GM21423 (cell line): ENCODE measurements around the gene MEF2C.
"Not testable (repeated sequence)": the region's sequence is repeated elsewhere in the genome, so short reads cannot be mapped to it uniquely, and the experiment has no call there.

ENCODE experiments used
- ATAC-seq: cut with Tn5 transposase; IDR thresholded peaks from one replicate; pipeline ENCODE4 v1.9.1; 2021; ENCODE audit warnings: mild to moderate bottlenecking, moderate library complexity; ENCODE audit not compliant: unreplicated experiment

The MEF2C gene

GRCh38 chr5:88808153-88808552 lies 74.8 kb downstream of the MEF2C start:
- ATAC-seq, result peak; percentile 56

DNA sequence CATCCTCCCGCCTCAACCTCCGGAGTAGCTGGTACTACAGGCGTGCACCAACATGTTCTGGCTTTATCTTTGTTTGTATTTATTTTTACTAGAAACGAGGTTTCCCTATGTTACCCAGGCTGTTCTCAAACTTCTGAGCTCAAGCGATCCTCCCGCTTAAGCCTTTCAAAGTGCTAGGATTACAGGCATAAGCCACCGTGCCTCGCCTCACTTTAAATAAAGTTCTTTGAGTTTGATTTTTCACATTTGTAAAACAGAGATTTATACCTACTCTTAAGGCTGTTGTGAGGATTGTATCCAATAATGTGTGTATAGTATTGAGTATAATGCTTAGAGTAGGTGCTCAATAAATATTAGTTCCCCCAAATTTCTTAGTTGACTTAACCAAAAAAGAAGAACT lies 75.7 kb downstream of the MEF2C start:
- ATAC-seq, result no peak

GRCh38 chr5:88806338-88806737 lies 76.6 kb downstream of the MEF2C start:
- ATAC-seq, result no peak

DNA sequence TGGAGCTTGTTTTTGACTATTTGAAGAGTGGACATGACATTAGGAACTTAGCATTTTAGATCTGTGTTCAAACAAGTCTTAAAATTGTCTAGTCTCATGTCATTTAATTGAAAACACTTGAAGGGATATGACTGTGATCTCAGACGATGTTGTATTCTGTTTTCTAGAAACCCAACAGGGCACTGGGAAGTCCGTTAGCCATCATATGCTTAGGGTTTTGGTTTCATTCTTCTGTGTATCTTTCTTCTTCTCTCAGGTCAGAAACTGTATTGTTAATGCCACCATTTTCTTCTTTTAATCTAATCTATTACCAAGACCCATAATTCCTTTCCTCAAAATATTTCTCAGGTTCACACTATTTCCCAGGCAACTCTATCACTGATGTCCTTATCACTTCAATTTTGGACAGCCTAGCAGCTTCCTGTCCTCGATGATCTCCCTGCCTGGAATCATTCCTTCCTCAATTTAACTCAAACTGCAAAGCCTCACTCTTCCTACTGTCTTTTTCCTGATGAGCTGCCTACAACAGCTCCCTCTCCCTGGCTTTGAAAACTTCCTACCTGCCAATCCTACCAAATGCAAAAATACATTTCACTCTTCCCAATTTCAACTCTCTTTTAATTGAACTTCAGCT lies 77.7 kb downstream of the MEF2C start:
- peak; percentile 74 for ATAC-seq

GRCh38 chr5:88804444-88804843 lies 78.5 kb downstream of the MEF2C start:
- ATAC-seq, result no peak

- ATAC-seq, result no peak
Observed at GRCh38 chr5:88803309-88803708, 79.7 kb downstream of the MEF2C start.

GRCh38 chr5:88799938-88800535 lies 82.9 kb downstream of the MEF2C start:
- ATAC-seq, result no peak

DNA sequence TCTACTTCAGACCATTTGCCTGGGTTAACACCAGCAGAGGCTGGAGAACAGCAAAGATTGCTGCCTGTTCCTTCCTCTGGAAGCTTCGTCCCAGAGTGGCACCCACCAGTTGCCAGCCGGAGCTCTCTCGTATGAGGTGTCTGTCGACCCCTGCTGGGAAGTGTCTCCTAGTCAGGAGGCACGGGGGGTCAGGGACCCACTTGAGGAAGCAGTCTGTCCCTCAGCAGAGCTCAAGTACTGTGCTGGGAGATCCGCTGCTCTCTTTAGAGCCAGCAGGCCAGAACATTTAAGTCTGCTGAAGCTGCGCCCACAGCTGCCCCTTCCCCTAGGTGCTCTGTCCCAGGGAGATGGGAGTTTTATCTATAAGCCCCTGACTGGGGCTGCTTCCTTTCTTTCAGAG lies 84.1 kb downstream of the MEF2C start:
- not testable (repeated sequence) for ATAC-seq

DNA sequence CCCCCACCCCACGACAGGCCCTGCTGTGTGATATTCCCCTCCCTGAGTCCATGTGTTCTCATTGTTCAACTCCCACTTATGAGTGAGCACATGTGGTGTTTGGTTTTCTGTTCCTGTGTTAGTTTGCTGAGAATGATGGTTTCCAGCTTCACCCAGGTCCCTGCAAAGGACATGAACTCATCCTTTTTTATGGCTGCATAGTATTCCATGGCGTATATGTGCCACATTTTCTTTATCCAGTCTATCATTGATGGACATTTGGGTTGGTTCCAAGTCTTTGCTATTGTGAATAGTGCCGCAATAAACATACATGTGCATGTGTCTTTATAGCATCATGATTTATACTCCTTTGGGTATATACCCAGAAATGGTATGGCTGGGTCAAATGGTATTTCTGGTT lies 89.2 kb downstream of the MEF2C start:
- not testable (repeated sequence) for ATAC-seq

GRCh38 chr5:88792144-88792840 lies 90.7 kb downstream of the MEF2C start:
- ATAC-seq, result peak; percentile 88

DNA sequence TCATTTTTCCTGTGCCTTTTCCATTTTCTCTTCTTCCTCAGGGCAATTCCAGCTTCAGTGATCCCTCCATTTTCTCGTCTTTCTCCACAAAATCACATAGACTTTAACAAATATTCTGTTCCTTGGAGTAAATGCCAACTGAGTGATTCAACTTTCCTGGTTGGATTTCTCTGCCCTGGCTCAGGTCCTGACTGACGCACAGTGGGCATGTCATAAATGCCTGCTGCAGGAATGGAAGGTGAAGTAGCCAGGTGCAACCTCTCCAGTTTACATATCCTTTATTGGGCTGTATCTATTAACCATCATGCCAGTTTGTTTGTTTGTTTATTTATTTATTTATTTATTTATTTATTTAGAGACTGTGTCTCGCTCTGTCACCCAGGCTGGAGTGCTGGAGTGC lies 95.1 kb downstream of the MEF2C start:
- no peak for ATAC-seq

- no peak for ATAC-seq
Observed at GRCh38 chr5:88786789-88787188, 96.2 kb downstream of the MEF2C start.

DNA sequence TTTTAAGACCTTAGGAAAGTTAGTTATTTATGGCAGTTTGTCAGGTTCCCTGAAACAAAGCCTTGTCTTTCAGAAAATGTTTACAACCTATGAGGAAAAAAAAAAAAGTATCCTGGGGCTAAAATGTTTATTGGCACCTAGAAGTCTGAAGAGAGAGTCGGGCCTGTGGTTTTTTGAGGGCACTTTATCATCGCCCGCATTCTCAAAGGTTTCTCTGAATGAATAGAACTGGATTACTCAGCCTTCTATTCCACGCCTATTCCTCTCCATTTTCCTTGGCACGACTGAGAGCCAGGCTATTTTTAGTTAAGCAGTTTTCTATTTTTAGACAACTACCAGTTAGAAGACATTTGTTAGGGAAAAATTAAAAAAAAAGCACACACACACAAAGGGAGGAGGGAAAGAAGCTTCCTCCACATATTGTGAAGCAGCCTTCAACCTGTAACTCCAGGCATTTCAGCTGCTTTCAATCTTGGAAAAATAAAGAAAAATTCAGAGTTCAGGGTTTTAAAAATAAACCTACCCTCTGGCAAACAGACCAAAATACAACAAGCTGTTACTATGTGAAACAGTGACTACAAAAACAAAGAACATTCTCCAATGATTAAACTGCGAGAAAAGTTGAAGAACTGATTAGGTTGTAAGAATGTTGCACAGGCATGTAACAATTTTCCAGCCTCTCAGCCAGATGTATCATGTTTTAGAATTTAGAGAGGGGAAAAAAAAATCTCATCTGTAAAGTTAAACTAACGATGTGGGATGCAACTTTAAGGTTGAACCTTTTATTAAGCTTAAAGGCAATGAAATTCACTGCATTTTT lies 97.0 kb downstream of the MEF2C start:
- ATAC-seq, result peak; percentile 46

- ATAC-seq, result no peak
Observed at GRCh38 chr5:88782571-88782970, 100.4 kb downstream of the MEF2C start.

DNA sequence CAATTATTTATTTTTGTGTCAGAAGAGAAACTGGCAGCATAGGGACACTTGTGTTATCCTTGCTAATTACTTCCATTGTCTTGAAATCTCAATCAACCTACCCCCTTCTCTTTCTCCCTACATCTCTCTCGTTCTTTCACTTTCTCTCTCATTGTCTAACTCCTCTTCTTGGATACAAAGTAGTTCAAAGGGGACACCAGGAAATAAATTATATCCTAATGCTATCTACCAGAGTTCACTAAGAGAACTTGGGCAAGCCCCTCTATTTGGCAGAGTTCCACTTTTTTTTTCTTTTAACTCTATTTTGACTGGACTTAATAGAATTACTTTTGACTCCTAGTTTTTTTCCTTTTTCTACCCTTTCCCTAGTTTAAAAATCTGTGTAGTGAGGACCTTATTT lies 102.2 kb downstream of the MEF2C start:
- ATAC-seq, result no peak

DNA sequence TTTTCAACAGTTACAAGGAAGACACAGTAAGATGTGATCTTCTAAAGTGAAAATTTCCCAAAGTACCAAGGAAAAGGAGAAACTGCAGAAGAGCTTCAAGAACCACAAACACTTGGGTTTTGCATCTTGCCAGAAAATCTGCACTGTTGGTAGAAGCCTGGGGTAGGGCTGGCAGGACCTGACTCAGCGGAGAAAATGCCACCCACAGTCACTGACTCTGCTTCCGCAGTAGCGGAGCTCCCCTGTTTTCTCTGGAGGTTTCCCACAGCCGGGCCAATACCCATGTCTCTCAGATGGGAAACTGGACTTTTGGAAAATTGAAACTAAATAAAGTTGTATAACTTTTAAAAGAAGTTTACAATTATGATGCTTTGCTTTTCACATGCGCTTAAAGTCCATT lies 104.2 kb downstream of the MEF2C start:
- ATAC-seq, result no peak

DNA sequence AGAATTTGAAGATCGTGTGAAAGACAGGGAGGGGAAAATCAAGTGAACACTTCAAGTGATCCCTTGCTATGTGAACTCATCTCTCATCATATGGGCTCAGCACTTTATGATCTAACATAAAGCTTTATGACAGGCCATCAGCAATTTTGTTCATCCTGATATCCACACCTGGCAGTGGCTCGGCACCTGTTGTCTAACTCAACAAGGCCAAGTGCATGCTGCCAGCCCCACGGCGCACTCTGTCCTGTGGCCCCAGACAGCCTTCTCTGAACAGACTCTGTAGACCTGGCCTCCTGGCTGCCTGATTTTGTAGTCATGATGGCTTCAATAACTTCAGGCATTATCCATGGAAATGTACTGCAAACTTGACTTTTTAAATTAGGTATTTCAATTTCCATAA lies 106.3 kb downstream of the MEF2C start:
- no peak for ATAC-seq

DNA sequence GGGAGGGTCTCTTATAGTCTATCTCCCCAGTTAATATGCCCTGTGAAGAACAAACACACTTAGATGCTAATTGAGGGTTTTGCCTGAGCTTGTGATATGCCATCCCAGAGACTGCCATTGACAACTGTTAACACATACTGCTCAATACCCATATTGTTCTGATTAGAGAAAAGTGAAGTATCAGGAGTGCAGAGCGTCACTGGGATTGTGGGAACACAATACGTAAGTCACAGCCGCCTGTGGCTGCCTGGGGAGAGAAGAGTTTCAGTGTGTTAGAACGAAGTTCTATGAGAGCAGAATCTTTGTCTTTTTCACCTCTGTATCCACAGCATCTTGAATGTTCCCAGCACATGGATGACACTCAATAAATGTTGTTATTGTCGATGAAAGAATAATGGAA lies 110.2 kb downstream of the MEF2C start:
- ATAC-seq, result no peak

DNA sequence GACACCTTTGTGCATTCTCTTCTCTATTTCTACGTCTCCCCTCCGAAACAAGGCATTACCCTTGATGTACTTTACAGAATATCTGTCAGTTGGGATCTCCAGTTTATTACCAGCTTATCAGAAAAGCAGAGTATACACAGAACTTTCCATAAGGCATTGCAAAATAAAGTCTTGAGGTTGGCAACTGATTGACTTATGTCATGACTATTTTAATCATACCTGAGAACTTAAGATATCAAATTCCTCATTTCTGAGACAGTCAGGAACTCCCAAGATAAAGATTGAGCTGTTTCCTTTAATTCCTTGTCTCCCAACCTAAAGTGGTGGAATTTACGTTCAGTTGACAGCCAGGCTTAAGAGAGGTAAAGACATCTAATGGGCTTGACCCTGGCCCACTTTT lies 110.9 kb downstream of the MEF2C start:
- no peak for ATAC-seq

- no peak for ATAC-seq
Observed at GRCh38 chr5:88770276-88771257, 112.4 kb downstream of the MEF2C start.
